NB4 (cell line): ENCODE measurements around the gene NKX3-2.

Source experiments
- CTCF ChIP-seq: IDR thresholded peaks from one replicate; pipeline ENCODE4 v1.5.1; 2012; ENCODE audit warnings: low read depth, low read length
- MAX ChIP-seq: IDR thresholded peaks from 2 replicates; pipeline ENCODE4 v1.6.1; 2011; ENCODE audit warnings: low read depth, low read length

GRCh38 chr4:13527981-13528820 is 16.1 kb downstream of the NKX3-2 start:
- TF ChIP-seq CTCF (no peak), MAX (0 out of 2 replicates have a peak, but pooled peaks have one; percentile 14)
